H1 (cell line): ENCODE measurements around the gene SCAF1. TPM values are rescaled to one million over a fixed set of nuclear protein-coding genes. Genes with fewer than 3 reads are reported as not detected.

Experiments
- CBX5 ChIP-seq: fragments of 300-800, 300-1000 bp; sonication (generic); IDR thresholded peaks from 2 replicates; pipeline ENCODE4 v1.7.1; 2016; ENCODE audit warnings: antibody characterized with exemption, low read length, low read depth
- CHD7 ChIP-seq: fragments of 300-600 bp; sonication (generic); IDR thresholded peaks from 2 replicates; pipeline ENCODE4 v1.7.1; 2012; ENCODE audit warnings: low read length, moderate library complexity, mild to moderate bottlenecking, inconsistent platforms; ENCODE audit not compliant: insufficient replicate concordance
- CREB1 ChIP-seq: IDR thresholded peaks from 2 replicates; pipeline ENCODE4 v1.6.1; 2012; ENCODE audit warnings: inconsistent platforms
- HDAC2 ChIP-seq, 2 experiments: fragments of 300-600 bp in 1 of 2; sonication (generic) in 1 of 2; IDR thresholded peaks; 2 replicates each; pipeline ENCODE4 v1.6.1; 2011 to 2012; ENCODE audit warnings: low read depth in 2 of 2, low read length in 2 of 2, mild to moderate bottlenecking in 2 of 2, moderate library complexity in 2 of 2, borderline replicate concordance in 1 of 2, inconsistent platforms in 1 of 2
- HDAC6 ChIP-seq: IDR thresholded peaks from one replicate; pipeline ENCODE4 v1.7.1; 2012; ENCODE audit warnings: low read depth, mild to moderate bottlenecking, inconsistent platforms, low read length, moderate library complexity
- JUN ChIP-seq: IDR thresholded peaks from 2 replicates; pipeline ENCODE4 v1.6.1; 2011; ENCODE audit warnings: low read depth, mild to moderate bottlenecking, improper control_type of control experiment, low read length
- JUND ChIP-seq: IDR thresholded peaks from 2 replicates; pipeline ENCODE4 v1.6.1; 2011; ENCODE audit warnings: mild to moderate bottlenecking, improper control_type of control experiment, low read length
- TAF7 ChIP-seq: optimal IDR thresholded peaks from 2 replicates; pipeline ENCODE3; 2011; ENCODE audit warnings: low read depth, mild to moderate bottlenecking, inconsistent platforms, low read length, moderate library complexity, borderline replicate concordance
- TBP ChIP-seq: IDR thresholded peaks from 2 replicates; pipeline ENCODE4 v1.6.1; 2011; ENCODE audit warnings: low read depth, low read length, improper control_type of control experiment
- YY1 ChIP-seq: IDR thresholded peaks from 2 replicates; pipeline ENCODE4 v1.6.1; 2011; ENCODE audit warnings: low read depth, mild to moderate bottlenecking, low read length
- polyA plus RNA-seq, 7 experiments: library from polyadenylated mRNA; depleted of rRNA in 3 of 7; stranded (reverse) in 5 of 7; unstranded in 2 of 7; fragments of >200 nt in 5 of 7; fragments of 200-250 nt in 2 of 7; gene quantifications; 1 replicate in 5 of 7; 2 replicates in 1 of 7; 4 replicates in 1 of 7; pipeline versions ENCODE4 v1.2.1 to v1.2.3, GENCODE V29; 2011 to 2013; ENCODE audit warnings: missing spikeins in 2 of 7, mixed read lengths in 2 of 7
- total RNA-seq: library from RNA; stranded (reverse); fragmentation: NEBNext Ultra II Directional; extraction: Animal tissue kit (Norgen Biotek cat#: 25700); gene quantifications from 2 replicates; pipeline ENCODE4 v1.2.1, GENCODE V29; 2021

SCAF1 gene
- total and polyA plus RNA-seq, 2 of the 8 experiments (the other 6 are each of a cell fraction or from before 2014, with no cell fraction given), result 9.7 to 81.7 TPM

DNA sequence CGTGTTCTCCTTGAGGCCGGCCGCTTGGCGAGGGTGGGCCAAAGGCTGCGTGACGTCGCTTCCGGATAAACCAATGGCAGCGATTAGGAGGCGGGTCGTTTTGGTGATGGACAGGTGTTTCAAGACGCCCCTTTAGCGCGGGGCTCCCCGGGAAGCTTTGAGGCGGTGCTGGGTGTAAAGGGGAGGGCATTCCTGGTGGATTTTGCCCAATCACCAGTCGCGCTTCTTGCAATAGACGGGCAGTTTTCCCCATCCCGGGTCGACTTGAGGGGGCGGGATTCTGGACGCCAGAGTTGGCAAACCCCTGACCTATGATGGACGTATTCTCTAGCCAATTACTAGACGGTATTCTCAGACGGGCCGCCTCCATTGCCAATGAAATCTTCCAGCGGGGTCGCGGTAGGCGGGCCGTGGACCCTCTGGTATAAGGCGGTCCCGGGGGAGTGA lies 34.8 kb downstream of the SCAF1 start (continued):
- TF ChIP-seq CHD7 (no peak), CREB1 (peak; percentile 90), HDAC6 (no peak), HDAC2 (IDR thresholded peaks at IDR 0.05; ENCODE audit: borderline replicate concordance in 1 of 2, low read depth in 2 of 2, low read length in 2 of 2) (no peak), TBP (peak; percentile 96), JUN (no peak), YY1 (no peak), JUND (no peak), TAF7 (no peak), CBX5 (no peak)
